ENCODE measurements around the gene CACNA1I.

The CACNA1I gene

GRCh38 chr22:39671936-39672335 is 101.4 kb downstream of the CACNA1I start:
- no peak for FAIRE-seq

- FAIRE-seq, result no peak
Measured at GRCh38 chr22:39674536-39674935, 104.0 kb downstream of the CACNA1I start.

- FAIRE-seq, result no peak
Measured at GRCh38 chr22:39675947-39676346, 105.4 kb downstream of the CACNA1I start.

GRCh38 chr22:39677967-39678366 is 107.4 kb downstream of the CACNA1I start:
- no peak for FAIRE-seq

GRCh38 chr22:39678862-39679490 is 108.4 kb downstream of the CACNA1I start:
- no peak for FAIRE-seq

- no peak for FAIRE-seq
Measured at GRCh38 chr22:39679652-39680051, 109.1 kb downstream of the CACNA1I start.

GRCh38 chr22:39680486-39680885 is 109.9 kb downstream of the CACNA1I start:
- FAIRE-seq, result no peak

- no peak for FAIRE-seq
Measured at GRCh38 chr22:39681038-39681861, 110.7 kb downstream of the CACNA1I start.

GRCh38 chr22:39682994-39683393 is 112.4 kb downstream of the CACNA1I start:
- FAIRE-seq, result no peak

- FAIRE-seq, result no peak
Measured at GRCh38 chr22:39683639-39684038, 113.1 kb downstream of the CACNA1I start.

- FAIRE-seq, result no peak
Measured at GRCh38 chr22:39684702-39685281, 114.2 kb downstream of the CACNA1I start.

- FAIRE-seq, result no peak
Measured at GRCh38 chr22:39685336-39686177, 115.0 kb downstream of the CACNA1I start.

GRCh38 chr22:39686178-39686620 is 115.6 kb downstream of the CACNA1I start:
- no peak for FAIRE-seq

- no peak for FAIRE-seq
Measured at GRCh38 chr22:39686776-39687525, 116.4 kb downstream of the CACNA1I start.

GRCh38 chr22:39688186-39688785 is 117.7 kb downstream of the CACNA1I start:
- FAIRE-seq, result no peak

- no peak for FAIRE-seq
Measured at GRCh38 chr22:39689421-39689820, 118.9 kb downstream of the CACNA1I start.

- no peak for FAIRE-seq
Measured at GRCh38 chr22:39690881-39691605, 120.5 kb downstream of the CACNA1I start.

- FAIRE-seq, result no peak
Measured at GRCh38 chr22:39693943-39694500, 123.5 kb downstream of the CACNA1I start.

GRCh38 chr22:39697790-39698430 is 127.4 kb downstream of the CACNA1I start:
- FAIRE-seq, result no peak
